ENCODE data around the gene GALNS. TPM values are rescaled to one million over a fixed set of nuclear protein-coding genes. Genes with fewer than 3 reads are reported as not detected.
A peak's percentile ranks its signal among the peaks of the same experiment; 100 is the strongest.

GALNS gene
- total and polyA plus RNA-seq, 2 of the 13 experiments (the other 11 are each of a cell fraction or from before 2014, with no cell fraction given) = 9.2 to 9.8 TPM

GRCh38 chr16:88806491-88807111, 50.1 kb downstream of the GALNS start:
- 96% methylated on average over 22 of the region's 27 CpGs for WGBS (ENCODE audit: low lambda C conversion rate)
- H3K9me3 ChIP-seq (ENCODE audit: low read length) = no peaks in the 10 kb centered on the region
- H4K20me1 ChIP-seq (ENCODE audit: insufficient read depth, low read length) = peaks cover 14% of the 10 kb centered on the region; the same call in 1 of the 2 replicates
- no peak overlapping the region for H3K9ac ChIP-seq (ENCODE audit: insufficient read depth, low read depth, low read length)
- no peak overlapping the region for H3K4me2 ChIP-seq (ENCODE audit: low read depth, low read length)
- ChIA-PET CTCF (ENCODE audit: low intra/inter-chr PET ratio, low total read pairs) (no interaction called here), POLR2A (interaction anchor here (1.4 to 2.2 kb wide), 3 partner anchors 43 to 47 kb away, joined by 4 to 6 read pairs (median 5); no protein-coding TSS in a partner anchor)
- BruUV-seq (replicated peaks) = no TSS peak
- peaks cover 35% of the 10 kb centered on the region for H3K79me2 ChIP-seq (ENCODE audit: insufficient read depth, low read length)
- no peaks in the 10 kb centered on the region for H3K27me3 ChIP-seq (ENCODE audit: control insufficient read depth in 1 of 2, insufficient read depth in 2 of 2, low read length in 2 of 2)
- DNase-seq (ENCODE audit: low spot score) (no peak), ATAC-seq (no peak), FAIRE-seq (no peak)
- peak overlapping the region; percentile 8 for H3K27ac ChIP-seq (ENCODE audit: extremely low read length, insufficient read depth, low read length)
- H2AFZ ChIP-seq (ENCODE audit: low read length) = no peak overlapping the region
- peaks cover 43% of the 10 kb centered on the region for H3K4me1 ChIP-seq (ENCODE audit: insufficient read depth, low read length)
- no peak overlapping the region for H3K4me3 ChIP-seq (replicated peaks in 1 of 3; ENCODE audit: insufficient read depth in 1 of 3, low read depth in 2 of 3, low read length in 3 of 3)
- H3K36me3 ChIP-seq (replicated peaks in 1 of 2; ENCODE audit: control insufficient read depth in 1 of 2, insufficient read depth in 2 of 2, low read length in 2 of 2) = peaks cover 15 to 43% of the 10 kb centered on the region in 2 experiments
- intact Hi-C loops (cut with micrococcal nuclease; ENCODE audit: unreplicated experiment) = no loop called here
- in situ Hi-C loops (cut with HindIII; ENCODE audit: extremely low pct_ligation_motif_present, low pct_unique_long_range_greater_than_20kb) = no loop called here
- TF ChIP-seq PRPF4 (IDR thresholded peaks at IDR 0.05; ENCODE audit: low read depth, low read length, poor library complexity, severe bottlenecking) (no peak), ZSCAN21 (CRISPR knock-in tag; IDR thresholded peaks at IDR 0.05; ENCODE audit: borderline replicate concordance) (peak; percentile 13; the same call in 1 of the 2 replicates), POLR2A (IDR thresholded peaks at IDR 0.05; ENCODE audit: insufficient read depth in 1 of 2, low read depth in 2 of 2, low read length in 2 of 2) (peak in 1 of 2 experiments; percentile 58; a peak in 2 of 4 replicates), ZNF296 (CRISPR knock-in tag; conservative IDR thresholded peaks at IDR 0.05) (no peak), DZIP1 (CRISPR knock-in tag; IDR thresholded peaks at IDR 0.05) (0 out of 2 replicates have a peak, but pooled peaks have one; percentile 26), ZNF331 (CRISPR knock-in tag; IDR thresholded peaks at IDR 0.05) (no peak), ZSCAN12 (CRISPR knock-in tag; IDR thresholded peaks at IDR 0.05) (no peak), ZNF891 (CRISPR knock-in tag; IDR thresholded peaks at IDR 0.05) (0 out of 2 replicates have a peak, but pooled peaks have one; percentile 23), ZNF468 (CRISPR knock-in tag; IDR thresholded peaks at IDR 0.05) (0 out of 2 replicates have a peak, but pooled peaks have one; percentile 58), RERE (CRISPR knock-in tag; IDR thresholded peaks at IDR 0.05; ENCODE audit: low read depth) (no peak), ZNF136 (CRISPR knock-in tag; IDR thresholded peaks at IDR 0.05; ENCODE audit: low read depth) (0 out of 2 replicates have a peak, but pooled peaks have one; percentile 22), ZNF83 (CRISPR knock-in tag; IDR thresholded peaks at IDR 0.05; ENCODE audit: borderline replicate concordance) (no peak), ZNF33B (CRISPR knock-in tag; IDR thresholded peaks at IDR 0.05) (0 out of 2 replicates have a peak, but pooled peaks have one; percentile 25)
